Measurements from ENCODE around the gene LFNG.

LFNG gene

GRCh38 chr7:2517026-2517425, 2.5 kb upstream of the LFNG start:
- H3K27me3 Mint-ChIP-seq, result no peaks in the 10 kb centered on the region
- H3K9me3 Mint-ChIP-seq, result no peaks in the 10 kb centered on the region
- H3K36me3 Mint-ChIP-seq, result no peaks in the 10 kb centered on the region
- no peak overlapping the region for H3K27ac Mint-ChIP-seq
- no peak overlapping the region for H3K4me3 Mint-ChIP-seq
- peaks cover 42% of the 10 kb centered on the region for H3K4me1 Mint-ChIP-seq

DNA sequence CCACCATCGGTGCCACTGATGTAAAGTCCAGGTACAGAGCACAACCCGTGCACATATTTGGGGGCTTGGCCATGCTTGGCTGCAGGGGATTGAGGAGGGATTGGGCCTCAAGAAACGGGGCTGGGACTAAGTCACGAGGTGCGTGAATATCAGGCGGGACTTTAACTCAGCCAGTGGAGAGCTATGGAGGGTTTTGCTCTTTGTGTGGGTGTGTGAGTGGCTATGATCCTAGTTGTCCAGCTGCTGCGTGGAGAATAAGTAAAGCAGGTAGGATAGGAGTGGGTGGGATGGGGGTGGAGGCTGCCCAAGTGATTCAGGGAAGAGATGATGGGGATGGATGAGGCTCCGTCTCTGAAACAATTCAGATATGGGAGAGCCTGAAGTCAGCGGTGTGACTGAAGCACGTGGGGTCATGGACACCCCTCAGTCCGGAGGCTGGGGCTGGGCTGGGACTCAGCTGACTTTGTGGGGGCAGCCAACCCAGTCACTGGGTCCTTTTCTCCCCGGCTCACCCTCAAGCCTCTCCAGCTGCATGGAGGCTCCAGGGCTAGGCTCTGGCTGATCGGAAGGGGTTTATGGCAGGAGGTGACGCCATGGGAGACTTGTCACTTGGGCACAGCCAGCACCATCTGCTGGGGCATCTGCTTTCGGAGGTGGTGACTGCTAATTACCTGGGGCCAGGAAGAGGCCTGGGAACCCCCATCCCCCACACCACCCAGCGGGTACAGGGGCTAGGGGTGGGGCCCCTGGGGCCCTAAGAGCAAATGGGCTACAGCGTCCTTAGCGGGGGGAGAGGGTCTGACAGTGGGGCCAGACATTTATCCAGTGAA, 1.7 kb upstream of the LFNG start:
- H3K9me3 Mint-ChIP-seq, result no peaks in the 10 kb centered on the region
- peak overlapping the region; percentile 84 for H3K4me3 Mint-ChIP-seq
- H3K36me3 Mint-ChIP-seq, result no peaks in the 10 kb centered on the region
- H3K27me3 Mint-ChIP-seq, result no peaks in the 10 kb centered on the region
- peak overlapping the region; percentile 52 for H3K27ac Mint-ChIP-seq
- peaks cover 40% of the 10 kb centered on the region for H3K4me1 Mint-ChIP-seq

DNA sequence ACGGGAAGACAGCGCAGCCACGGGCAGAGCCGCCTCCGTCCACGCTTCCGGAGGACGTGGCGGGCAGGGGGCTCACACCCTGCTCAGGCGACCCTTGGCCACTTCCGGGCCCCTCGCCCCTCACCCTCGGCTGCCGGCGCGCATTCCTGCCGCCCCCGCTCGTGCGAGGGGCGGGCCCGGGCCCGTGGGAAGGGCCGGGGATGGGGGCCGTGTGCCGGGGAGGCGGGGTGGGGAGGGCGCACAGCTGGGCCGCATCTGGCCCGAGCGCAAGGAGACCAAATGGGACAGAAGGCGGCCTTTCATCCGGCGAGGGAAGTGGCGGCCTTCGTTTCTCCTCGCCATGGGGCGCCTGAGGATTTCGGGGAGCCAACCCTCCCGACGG, 846 bp upstream of the LFNG start:
- Mint-ChIP-seq H3K4me3 (peak overlapping the region; percentile 84), H3K27ac (no peak overlapping the region), H3K36me3 (no peaks in the 10 kb centered on the region), H3K27me3 (no peaks in the 10 kb centered on the region), H3K9me3 (no peaks in the 10 kb centered on the region), H3K4me1 (peaks cover 36% of the 10 kb centered on the region)

DNA sequence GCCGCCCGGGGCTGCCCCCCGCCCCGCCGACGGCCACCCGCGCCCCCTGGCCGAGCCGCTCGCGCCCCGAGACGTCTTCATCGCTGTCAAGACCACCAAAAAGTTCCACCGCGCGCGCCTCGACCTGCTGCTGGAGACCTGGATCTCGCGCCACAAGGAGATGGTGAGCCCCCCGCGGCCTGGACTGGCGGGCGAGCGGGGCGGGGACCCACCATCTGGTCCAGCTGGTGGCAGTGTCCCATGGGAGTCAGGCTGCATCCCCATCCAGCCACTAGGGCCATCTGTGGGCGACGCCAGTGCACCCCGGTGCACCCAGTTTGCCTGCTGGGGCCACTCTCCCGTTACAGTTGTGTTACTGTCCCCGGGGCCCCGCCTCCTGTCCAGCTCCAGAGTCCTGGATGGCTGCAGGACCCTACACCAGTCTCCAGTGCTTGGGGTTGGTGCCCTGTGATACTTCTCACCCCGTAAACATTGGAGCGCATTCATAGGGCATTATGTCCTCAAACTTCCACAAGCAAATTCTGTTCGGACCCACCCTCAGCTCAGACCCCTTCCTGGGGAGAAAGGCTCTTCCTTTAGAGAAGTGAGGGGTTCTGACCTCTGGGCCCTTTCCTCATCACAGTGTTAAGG, 672 bp downstream of the LFNG start:
- H3K4me1 Mint-ChIP-seq, result peaks cover 36% of the 10 kb centered on the region
- peak overlapping the region; percentile 91 for H3K4me3 Mint-ChIP-seq
- H3K27ac Mint-ChIP-seq, result peak overlapping the region; percentile 72
- H3K36me3 Mint-ChIP-seq, result no peaks in the 10 kb centered on the region
- H3K27me3 Mint-ChIP-seq, result no peaks in the 10 kb centered on the region
- H3K9me3 Mint-ChIP-seq, result no peaks in the 10 kb centered on the region

DNA sequence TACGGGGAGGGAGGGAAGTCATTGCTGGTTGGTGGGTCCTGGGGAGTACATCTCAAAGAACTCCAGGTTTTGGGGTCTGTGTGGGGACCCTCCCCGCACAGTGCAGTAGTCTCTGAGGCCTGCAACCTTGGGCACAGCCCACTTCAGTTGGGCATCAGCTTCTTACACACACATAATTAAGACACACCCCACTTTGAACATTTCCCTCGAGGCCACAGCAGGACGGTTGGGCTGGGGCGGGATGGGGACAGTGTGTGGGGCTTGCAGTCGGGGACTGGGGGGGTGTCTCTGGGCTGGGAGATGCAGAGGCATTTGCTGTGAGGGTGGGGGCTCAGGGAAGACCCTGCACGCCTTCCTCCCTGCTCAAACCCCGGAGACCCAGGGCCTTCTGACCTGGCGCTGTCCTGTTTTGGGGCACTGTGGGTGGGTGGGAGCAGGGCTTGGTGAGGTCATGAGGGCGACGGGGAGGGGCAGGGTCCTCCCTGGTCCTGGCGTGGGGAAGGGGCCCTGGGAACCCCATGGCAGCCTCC, 1.3 kb downstream of the LFNG start:
- H3K36me3 Mint-ChIP-seq, result no peaks in the 10 kb centered on the region
- H3K9me3 Mint-ChIP-seq, result no peaks in the 10 kb centered on the region
- peak overlapping the region; percentile 91 for H3K4me3 Mint-ChIP-seq
- H3K4me1 Mint-ChIP-seq, result peaks cover 38% of the 10 kb centered on the region
- no peak overlapping the region for H3K27ac Mint-ChIP-seq
- no peaks in the 10 kb centered on the region for H3K27me3 Mint-ChIP-seq

DNA sequence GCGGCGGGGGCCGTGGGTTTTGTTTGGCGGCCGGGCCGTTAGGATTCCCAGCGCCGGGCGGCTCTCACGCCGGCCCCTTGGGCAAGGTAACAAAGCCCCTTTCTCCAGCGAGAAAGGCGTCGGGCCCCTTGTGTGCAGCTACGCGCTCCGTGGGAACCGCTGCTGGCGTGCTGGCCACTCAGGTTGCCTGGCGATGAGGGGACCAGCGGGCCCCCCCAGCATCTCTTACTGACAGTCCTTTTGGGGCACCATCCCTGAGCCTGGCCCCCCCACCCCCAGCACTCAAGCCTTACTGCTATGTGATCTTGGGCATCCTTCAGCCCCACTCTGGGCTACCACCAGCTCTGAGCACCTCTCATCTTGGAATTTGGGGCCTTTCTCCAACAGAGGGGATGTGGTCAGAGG, 1.8 kb downstream of the LFNG start:
- Mint-ChIP-seq H3K27ac (peak overlapping the region; percentile 66), H3K27me3 (no peaks in the 10 kb centered on the region), H3K9me3 (no peaks in the 10 kb centered on the region), H3K36me3 (no peaks in the 10 kb centered on the region), H3K4me1 (peaks cover 44% of the 10 kb centered on the region), H3K4me3 (peak overlapping the region; percentile 88)

DNA sequence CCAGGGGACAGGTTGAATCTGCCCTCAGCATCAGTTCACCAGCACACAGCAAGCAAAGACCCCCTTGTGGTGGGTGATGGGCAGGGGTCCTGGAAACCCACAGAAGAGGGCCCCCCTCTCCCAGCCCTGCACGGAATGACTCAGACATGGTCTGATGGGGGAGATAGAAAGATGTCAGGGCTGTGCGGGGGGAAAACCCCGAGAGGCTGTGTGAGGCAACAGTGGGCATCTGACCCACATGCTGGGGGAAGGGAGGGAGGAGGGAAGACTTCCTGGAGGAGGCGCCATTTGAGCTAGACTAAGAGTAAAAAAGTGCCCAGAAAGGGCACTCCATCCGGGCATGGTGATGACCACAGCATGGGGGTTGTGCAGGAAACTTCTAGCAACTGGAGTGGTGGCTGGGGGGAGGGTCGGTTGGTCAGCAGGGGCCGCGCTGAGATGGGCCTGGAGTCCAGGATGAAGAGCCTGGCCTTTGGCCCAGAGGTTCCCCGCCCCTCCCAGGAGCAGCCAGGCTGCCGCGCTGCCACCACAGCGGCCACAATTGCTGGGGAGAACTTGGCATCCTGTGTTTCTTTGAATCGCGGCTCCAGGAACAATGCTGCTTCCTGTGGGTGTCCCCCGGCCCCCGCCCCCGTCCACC, 2.5 kb downstream of the LFNG start:
- H3K36me3 Mint-ChIP-seq, result no peaks in the 10 kb centered on the region
- peak overlapping the region; percentile 66 for H3K27ac Mint-ChIP-seq
- H3K27me3 Mint-ChIP-seq, result no peaks in the 10 kb centered on the region
- H3K4me1 Mint-ChIP-seq, result peaks cover 50% of the 10 kb centered on the region
- peak overlapping the region; percentile 88 for H3K4me3 Mint-ChIP-seq
- no peaks in the 10 kb centered on the region for H3K9me3 Mint-ChIP-seq

DNA sequence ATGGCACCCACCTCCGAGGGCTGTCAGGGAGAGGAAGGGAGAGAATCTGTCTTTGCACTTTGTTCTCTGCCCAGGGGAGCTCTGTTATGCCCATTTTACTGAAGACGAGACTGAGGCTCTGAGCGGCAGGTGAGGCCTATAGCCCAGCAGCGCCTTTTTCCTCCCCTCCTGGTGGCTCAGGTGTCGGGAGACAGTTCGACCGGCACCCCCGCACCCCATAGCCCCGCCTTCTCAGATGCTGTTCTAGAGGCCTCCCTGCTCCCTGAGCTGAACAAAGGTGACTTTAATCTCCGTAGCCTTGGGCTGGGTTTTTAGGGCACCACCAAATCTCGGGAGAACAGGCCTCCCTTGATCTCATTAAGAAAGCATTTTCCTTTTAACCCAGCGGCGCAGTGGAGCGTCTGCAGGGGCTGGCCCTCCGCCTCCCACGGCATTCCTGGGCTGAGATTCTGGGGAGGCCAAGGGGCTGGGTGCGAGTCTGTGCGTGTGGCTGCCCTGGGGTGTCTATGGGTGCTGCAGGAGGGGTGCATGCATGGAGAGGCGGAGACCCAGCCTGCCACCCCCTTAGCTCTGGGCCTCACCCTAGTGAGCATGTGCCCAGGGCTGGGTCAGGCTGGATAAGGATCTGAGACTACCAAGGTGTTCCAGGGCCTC, 3.3 kb downstream of the LFNG start:
- Mint-ChIP-seq H3K4me1 (peaks cover 51% of the 10 kb centered on the region), H3K36me3 (no peaks in the 10 kb centered on the region), H3K27me3 (no peaks in the 10 kb centered on the region)

GRCh38 chr7:2523461-2523936, 3.9 kb downstream of the LFNG start:
- Mint-ChIP-seq H3K4me1 (peaks cover 51% of the 10 kb centered on the region), H3K27me3 (no peaks in the 10 kb centered on the region), H3K27ac (no peak overlapping the region), H3K36me3 (no peaks in the 10 kb centered on the region), H3K4me3 (peak overlapping the region; percentile 85), H3K9me3 (no peaks in the 10 kb centered on the region)

More for the DNA sequence above, 3.3 kb downstream of the LFNG start:
- H3K9me3 Mint-ChIP-seq, result no peaks in the 10 kb centered on the region
- H3K27ac Mint-ChIP-seq, result peak overlapping the region; percentile 90
- peak overlapping the region; percentile 85 for H3K4me3 Mint-ChIP-seq

DNA sequence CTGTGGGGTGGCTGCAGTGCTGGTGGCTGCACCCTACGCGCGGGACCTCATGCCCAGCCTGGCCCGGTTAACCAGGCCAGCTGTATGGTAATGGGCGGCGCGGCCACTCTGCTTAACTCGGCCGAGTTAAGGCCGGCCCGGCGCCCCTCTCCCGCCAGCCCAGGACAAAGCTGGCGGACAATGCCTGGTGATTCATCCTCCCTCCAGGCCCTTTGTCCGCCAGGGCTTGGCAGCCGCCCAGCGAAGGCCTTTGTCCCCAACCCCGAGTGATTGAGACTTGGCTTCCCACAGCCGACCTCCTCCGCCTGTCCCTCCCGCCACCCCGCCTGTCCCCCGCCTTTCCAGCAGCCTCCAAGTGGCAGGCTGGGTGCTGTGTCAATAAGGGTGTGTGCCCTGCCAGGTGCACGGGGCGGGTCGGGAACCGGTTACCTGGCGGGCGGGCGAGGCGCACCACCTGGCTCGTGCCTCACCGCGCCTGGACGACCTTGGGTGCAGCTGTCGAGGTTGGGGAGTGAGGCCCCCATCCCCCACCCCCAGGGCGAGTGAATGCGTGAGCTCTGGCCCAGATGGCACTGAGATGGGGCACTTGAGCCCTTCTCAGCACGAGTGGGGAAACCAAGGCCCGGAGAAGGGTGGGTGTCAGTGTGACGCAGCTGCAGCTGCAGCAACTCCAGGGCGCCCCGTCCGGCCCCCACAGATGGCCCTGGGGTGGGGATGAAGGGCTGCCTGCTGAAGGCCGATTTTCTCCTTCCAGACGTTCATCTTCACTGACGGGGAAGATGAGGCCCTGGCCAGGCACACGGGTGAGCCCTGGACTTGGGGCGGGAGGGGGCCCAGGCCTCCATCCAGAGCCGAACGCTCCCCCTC, 4.6 kb downstream of the LFNG start:
- no peaks in the 10 kb centered on the region for H3K36me3 Mint-ChIP-seq
- H3K4me1 Mint-ChIP-seq, result peaks cover 57% of the 10 kb centered on the region
- no peak overlapping the region for H3K4me3 Mint-ChIP-seq

DNA sequence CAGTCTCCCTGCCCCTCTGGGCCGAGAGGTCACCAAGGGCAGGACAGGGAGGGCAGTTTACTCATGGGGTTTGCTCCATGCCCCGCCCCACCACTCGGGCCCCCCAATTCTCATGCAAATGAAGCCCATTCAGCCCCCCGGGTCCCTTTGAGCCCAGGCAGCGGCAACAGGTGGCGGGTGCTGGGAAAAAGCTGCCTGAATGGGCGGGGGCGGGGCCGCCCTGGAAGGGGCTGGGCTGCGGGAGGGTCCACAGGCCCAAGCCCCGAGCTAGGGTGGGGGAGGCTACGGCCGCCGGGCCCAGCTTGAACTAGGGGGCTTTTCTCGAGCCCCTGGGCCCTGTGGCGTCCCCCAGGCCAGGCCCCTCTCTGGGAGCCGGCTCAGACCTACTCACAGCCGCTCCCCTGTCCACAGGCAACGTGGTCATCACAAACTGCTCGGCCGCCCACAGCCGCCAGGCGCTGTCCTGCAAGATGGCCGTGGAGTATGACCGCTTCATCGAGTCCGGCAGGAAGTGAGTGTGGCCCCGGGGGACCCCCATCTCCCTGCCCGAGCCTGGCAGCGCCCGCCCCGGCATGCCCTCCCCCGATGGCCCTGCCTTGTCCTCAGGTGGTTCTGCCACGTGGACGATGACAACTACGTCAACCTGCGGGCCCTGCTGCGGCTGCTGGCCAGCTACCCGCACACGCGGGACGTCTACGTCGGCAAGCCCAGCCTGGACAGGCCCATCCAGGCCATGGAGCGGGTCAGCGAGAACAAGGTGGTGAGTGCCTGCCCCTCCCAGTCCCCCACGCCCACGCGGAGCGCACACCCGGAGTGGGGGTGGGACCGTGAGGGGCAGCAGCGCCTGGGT, 5.5 kb downstream of the LFNG start:
- Mint-ChIP-seq H3K9me3 (no peaks in the 10 kb centered on the region), H3K4me1 (peaks cover 63% of the 10 kb centered on the region), H3K27me3 (no peaks in the 10 kb centered on the region), H3K36me3 (no peaks in the 10 kb centered on the region), H3K4me3 (no peak overlapping the region), H3K27ac (no peak overlapping the region)

More for the DNA sequence above, 4.6 kb downstream of the LFNG start:
- H3K27ac Mint-ChIP-seq, result no peak overlapping the region
- no peaks in the 10 kb centered on the region for H3K27me3 Mint-ChIP-seq
- no peaks in the 10 kb centered on the region for H3K9me3 Mint-ChIP-seq

DNA sequence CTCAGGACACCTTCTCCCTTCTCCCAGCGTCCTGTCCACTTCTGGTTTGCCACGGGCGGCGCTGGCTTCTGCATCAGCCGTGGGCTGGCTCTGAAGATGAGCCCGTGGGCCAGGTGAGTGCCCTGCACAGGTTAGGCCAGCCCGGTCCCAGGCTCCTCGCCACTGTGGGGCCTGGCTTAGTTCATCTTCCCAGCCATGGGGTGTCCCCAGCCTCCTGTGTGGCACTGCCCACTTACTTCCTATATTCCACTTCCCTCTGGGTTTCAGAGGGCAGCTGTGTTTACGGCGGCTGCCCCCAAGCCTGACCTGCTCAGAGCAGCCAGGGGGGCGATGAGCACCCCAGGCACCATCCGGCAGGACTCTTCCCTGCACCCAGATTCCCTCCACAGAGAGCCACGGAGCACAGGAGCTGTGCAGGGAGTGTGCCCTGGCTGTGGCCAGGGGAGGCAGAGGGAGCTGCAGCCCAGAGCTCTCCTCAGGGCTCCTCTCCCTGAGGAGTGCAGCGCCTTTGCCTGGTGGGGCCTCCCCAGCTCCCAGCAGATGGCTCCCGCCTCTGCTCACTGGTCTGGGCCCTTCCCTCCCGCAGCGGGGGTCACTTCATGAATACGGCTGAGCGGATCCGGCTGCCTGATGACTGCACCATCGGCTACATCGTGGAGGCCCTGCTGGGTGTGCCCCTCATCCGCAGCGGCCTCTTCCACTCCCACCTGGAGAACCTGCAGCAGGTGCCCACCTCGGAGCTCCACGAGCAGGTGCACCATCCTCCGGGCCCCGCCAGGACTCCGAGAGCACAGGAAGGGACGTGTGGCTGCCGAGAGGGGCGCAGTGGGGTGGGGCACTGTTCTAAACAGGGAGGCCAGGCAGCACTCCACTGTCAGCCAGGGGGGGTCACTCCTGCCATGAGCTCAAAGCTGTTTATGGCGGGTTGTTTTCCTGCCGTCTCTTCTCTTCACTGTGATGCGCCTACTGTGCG, 6.4 kb downstream of the LFNG start:
- H3K9me3 Mint-ChIP-seq, result no peaks in the 10 kb centered on the region
- H3K36me3 Mint-ChIP-seq, result no peaks in the 10 kb centered on the region

More for the DNA sequence above, 6.4 kb downstream of the LFNG start:
- H3K4me1 Mint-ChIP-seq, result peaks cover 68% of the 10 kb centered on the region
- H3K4me3 Mint-ChIP-seq, result no peak overlapping the region
- no peaks in the 10 kb centered on the region for H3K27me3 Mint-ChIP-seq
- no peak overlapping the region for H3K27ac Mint-ChIP-seq

Measured in activated naive CD4-positive, alpha-beta T cell treated with anti-CD3 and anti-CD28 coated beads, Interleukin-2, amount 50 U/mL, for 24 hours (primary cell).